Subcutaneous abdominal adipose tissue (tissue), 5 donors: ENCODE measurements around the gene RBM12.
"Not testable (repeated sequence)": the region's sequence is repeated elsewhere in the genome, so short reads cannot be mapped to it uniquely, and the experiment has no call there.

ENCODE experiments used
- H3K27ac ChIP-seq: one replicate; pipeline ENCODE4 v1.7.0; 2013; ENCODE audit warnings: low read depth, mild to moderate bottlenecking, inconsistent platforms, low read length, moderate library complexity
- H3K27me3 ChIP-seq, 5 donors: one replicate each; pipeline ENCODE4 v1.7.0; 2013; ENCODE audit warnings: low read length in 5 of 5, inconsistent platforms in 1 of 5; ENCODE audit not compliant: control insufficient read depth in 5 of 5, insufficient read depth in 4 of 5
- H3K36me3 ChIP-seq, 5 donors: one replicate each; pipeline ENCODE4 v1.7.0; 2013; ENCODE audit warnings: low read length in 5 of 5; ENCODE audit not compliant: control insufficient read depth in 5 of 5, insufficient read depth in 5 of 5
- H3K4me1 ChIP-seq, 5 donors: one replicate each; pipeline ENCODE4 v1.7.0; 2013; ENCODE audit warnings: low read length in 5 of 5, mild to moderate bottlenecking in 3 of 5, moderate library complexity in 1 of 5; ENCODE audit not compliant: control insufficient read depth in 5 of 5, insufficient read depth in 5 of 5
- H3K4me3 ChIP-seq, 5 donors: one replicate each; pipeline ENCODE4 v1.7.0; 2013; ENCODE audit warnings: low read length in 5 of 5, low read depth in 1 of 5
- H3K9ac ChIP-seq, 5 donors: one replicate each; pipeline ENCODE4 v1.7.0; 2013; ENCODE audit warnings: low read length in 5 of 5, mild to moderate bottlenecking in 4 of 5, moderate library complexity in 3 of 5
- H3K9me3 ChIP-seq, 5 donors: one replicate each; pipeline ENCODE4 v1.7.0; 2013; ENCODE audit warnings: low read length in 5 of 5; ENCODE audit not compliant: control insufficient read depth in 5 of 5
- donor health status: healthy.
- donor health status: healthy.
- donor health status: healthy.
- donor health status: healthy.
- donor health status: healthy.

The RBM12 gene

GRCh38 chr20:35697696-35698297, 33.1 kb upstream of the RBM12 start:
- H3K36me3 ChIP-seq: peaks cover 4 to 38% (median 31%) of the 10 kb centered on the region in 5 donors
- no peaks in the 10 kb centered on the region for H3K27me3 ChIP-seq

GRCh38 chr20:35695978-35696377, 31.3 kb upstream of the RBM12 start:
- Histone ChIP-seq H3K4me3 (no peak overlapping the region), H3K27ac (no peak overlapping the region), H3K4me1 (peaks cover 4 to 27% (median 24%) of the 10 kb centered on the region in 5 donors), H3K9me3 (no peaks in the 10 kb centered on the region), H3K36me3 (peaks cover 3 to 31% (median 23%) of the 10 kb centered on the region in 5 donors), H3K27me3 (no peaks in the 10 kb centered on the region), H3K9ac (no peak overlapping the region)

More at GRCh38 chr20:35697696-35698297, 33.1 kb upstream of the RBM12 start:
- Histone ChIP-seq H3K9ac (peak overlapping the region in 4 of 5 donors; percentile 40 to 98 (median 92)), H3K27ac (no peak overlapping the region), H3K9me3 (no peaks in the 10 kb centered on the region), H3K4me3 (peak overlapping the region; percentile 76 to 98 (median 95)), H3K4me1 (peaks cover 4 to 27% (median 24%) of the 10 kb centered on the region in 5 donors)

DNA sequence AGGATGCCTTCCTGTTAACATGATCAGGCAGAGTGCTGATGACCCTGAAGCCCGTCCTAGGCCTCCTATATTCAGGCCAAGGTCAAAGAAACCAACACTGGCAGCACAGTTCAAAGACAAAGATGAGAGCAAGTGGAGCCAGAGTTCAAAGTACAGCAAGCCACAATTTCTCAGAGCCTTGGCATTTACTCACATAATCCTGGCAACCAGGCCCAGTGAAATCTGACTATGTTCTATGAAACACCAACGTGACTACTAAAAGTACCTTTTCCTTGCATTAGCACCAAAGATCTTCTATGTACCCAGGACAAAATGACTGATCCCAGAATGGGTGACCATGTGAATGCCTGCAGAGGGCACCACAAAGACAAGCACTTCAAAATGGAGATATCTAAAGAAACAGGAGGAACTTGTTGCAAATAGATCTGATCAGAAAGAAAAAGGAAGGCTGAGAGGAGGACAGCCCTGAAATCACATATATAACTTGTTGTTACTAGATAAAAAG, 30.6 kb upstream of the RBM12 start:
- peaks cover 4 to 25% (median 21%) of the 10 kb centered on the region in 5 donors for H3K4me1 ChIP-seq
- no peak overlapping the region for H3K27ac ChIP-seq
- H3K9ac ChIP-seq: no peak overlapping the region
- H3K4me3 ChIP-seq: no peak overlapping the region
- peaks cover 3 to 37% (median 28%) of the 10 kb centered on the region in 5 donors for H3K36me3 ChIP-seq
- no peaks in the 10 kb centered on the region for H3K9me3 ChIP-seq
- H3K27me3 ChIP-seq: no peaks in the 10 kb centered on the region

DNA sequence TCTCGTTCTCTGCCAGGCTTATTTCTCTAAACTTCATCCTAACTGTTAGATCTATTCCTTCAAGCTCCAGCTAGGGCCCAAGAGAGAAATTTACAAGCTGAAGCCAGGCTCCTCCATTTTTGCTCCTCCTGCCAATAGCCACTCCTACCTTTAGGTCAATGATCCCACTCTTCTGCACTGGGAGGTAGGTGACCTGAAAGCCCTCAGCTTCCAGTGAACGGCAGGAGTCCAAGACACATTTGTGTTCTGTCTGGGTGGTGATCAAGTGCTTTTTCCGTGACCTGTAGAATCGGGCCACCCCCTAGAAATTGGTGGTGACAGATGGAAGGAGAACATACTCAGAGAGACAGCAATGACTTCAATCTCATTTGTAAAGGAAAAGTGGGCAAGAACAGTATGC, 25.6 kb upstream of the RBM12 start:
- no peaks in the 10 kb centered on the region for H3K27me3 ChIP-seq
- no peak overlapping the region for H3K27ac ChIP-seq
- H3K36me3 ChIP-seq: peaks cover 4 to 59% (median 40%) of the 10 kb centered on the region in 5 donors

GRCh38 chr20:35686872-35687271, 22.2 kb upstream of the RBM12 start:
- not testable (repeated sequence) for H3K9me3 ChIP-seq, H3K4me1 ChIP-seq, H3K4me3 ChIP-seq, H3K27ac ChIP-seq, H3K9ac ChIP-seq, H3K27me3 ChIP-seq
- H3K36me3 ChIP-seq: peaks cover 6 to 48% (median 36%) of the 10 kb centered on the region in 5 donors

More for the DNA sequence above, 25.6 kb upstream of the RBM12 start:
- Histone ChIP-seq H3K9me3 (no peaks in the 10 kb centered on the region), H3K4me1 (no peaks in the 10 kb centered on the region), H3K4me3 (no peak overlapping the region), H3K9ac (no peak overlapping the region)

DNA sequence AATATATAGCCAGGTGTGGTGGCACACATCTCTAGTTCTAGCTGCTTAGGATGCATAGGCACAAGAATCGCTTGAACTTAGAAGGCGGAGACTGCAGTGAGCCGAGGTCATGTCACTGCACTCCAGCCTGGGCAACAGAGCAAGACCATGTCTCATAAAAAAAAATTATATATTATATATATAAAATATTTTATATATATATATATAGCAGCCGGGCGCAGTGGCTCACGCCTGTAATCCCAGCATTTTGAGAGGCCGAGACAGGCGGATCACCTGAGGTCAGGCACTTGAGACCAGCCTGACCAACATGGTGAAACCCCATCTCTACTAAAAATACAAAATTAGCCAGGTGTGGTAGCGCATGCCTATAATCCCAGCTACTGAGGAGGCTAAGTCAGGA, 20.7 kb upstream of the RBM12 start:
- H3K4me1 ChIP-seq, H3K4me3 ChIP-seq, H3K9ac ChIP-seq, H3K27ac ChIP-seq, H3K9me3 ChIP-seq, H3K27me3 ChIP-seq: not testable (repeated sequence)
- H3K36me3 ChIP-seq: peaks cover 13 to 55% (median 39%) of the 10 kb centered on the region in 5 donors

GRCh38 chr20:35681960-35682359, 17.3 kb upstream of the RBM12 start:
- Histone ChIP-seq H3K36me3 (peaks cover 8 to 33% (median 26%) of the 10 kb centered on the region in 5 donors), H3K9me3 (no peaks in the 10 kb centered on the region), H3K27ac (no peak overlapping the region)

GRCh38 chr20:35680452-35681183, 15.9 kb upstream of the RBM12 start:
- no peak overlapping the region for H3K27ac ChIP-seq
- H3K27me3 ChIP-seq: no peaks in the 10 kb centered on the region
- H3K9me3 ChIP-seq: no peaks in the 10 kb centered on the region
- peaks cover 8 to 31% (median 20%) of the 10 kb centered on the region in 5 donors for H3K36me3 ChIP-seq
- H3K4me1 ChIP-seq: peaks cover 0 to 4% (median 0%) of the 10 kb centered on the region in 5 donors
- no peak overlapping the region for H3K4me3 ChIP-seq
- no peak overlapping the region for H3K9ac ChIP-seq

More at GRCh38 chr20:35681960-35682359, 17.3 kb upstream of the RBM12 start:
- Histone ChIP-seq H3K4me3 (no peak overlapping the region), H3K27me3 (no peaks in the 10 kb centered on the region), H3K9ac (no peak overlapping the region), H3K4me1 (peaks cover 0 to 4% (median 0%) of the 10 kb centered on the region in 5 donors)

DNA sequence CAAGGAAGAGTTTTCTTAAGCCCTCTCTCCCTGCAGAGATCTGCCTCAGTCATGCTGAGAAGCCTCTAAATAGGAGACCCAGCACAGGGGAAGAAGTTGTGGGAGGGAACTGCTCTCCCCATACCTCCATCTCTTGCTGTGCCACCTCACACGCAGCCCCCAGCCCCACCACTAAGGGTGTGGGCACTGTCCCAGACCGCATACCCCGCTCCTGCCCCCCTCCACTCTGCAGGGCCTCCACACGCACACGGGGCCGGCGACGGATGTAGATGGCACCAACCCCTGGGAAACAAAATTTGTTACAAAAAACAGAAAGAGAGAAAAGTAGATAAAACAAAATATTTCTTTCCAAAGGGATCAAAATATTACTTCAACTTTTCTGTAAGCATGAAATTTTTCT, 10.2 kb upstream of the RBM12 start:
- Histone ChIP-seq H3K4me1 (peaks cover 0 to 4% (median 0%) of the 10 kb centered on the region in 5 donors), H3K9me3 (no peaks in the 10 kb centered on the region), H3K27me3 (no peaks in the 10 kb centered on the region), H3K9ac (no peak overlapping the region), H3K4me3 (no peak overlapping the region), H3K36me3 (peaks cover 24 to 62% (median 50%) of the 10 kb centered on the region in 5 donors), H3K27ac (no peak overlapping the region)

- no peaks in the 10 kb centered on the region for H3K4me1 ChIP-seq
- no peaks in the 10 kb centered on the region for H3K27me3 ChIP-seq
- H3K27ac ChIP-seq: no peak overlapping the region
- no peak overlapping the region for H3K9ac ChIP-seq
- H3K9me3 ChIP-seq: no peaks in the 10 kb centered on the region
- peaks cover 25 to 72% (median 56%) of the 10 kb centered on the region in 5 donors for H3K36me3 ChIP-seq
- H3K4me3 ChIP-seq: no peak overlapping the region
Observed at GRCh38 chr20:35673884-35674283, 9.2 kb upstream of the RBM12 start.
